H1 (cell line): Measurements from ENCODE around the gene PDP2. TPM values are rescaled to one million over a fixed set of nuclear protein-coding genes. Genes with fewer than 3 reads are reported as not detected.

Experiments
- CBX8 ChIP-seq: fragments of 300-800, 300-1000 bp; sonication (generic); IDR thresholded peaks from 2 replicates; pipeline ENCODE4 v1.7.1; 2016; ENCODE audit warnings: low read depth, low read length, borderline replicate concordance
- CTCF ChIP-seq, 3 experiments: IDR thresholded peaks; 1 replicate in 2 of 3; 2 replicates in 1 of 3; pipeline versions ENCODE4 v1.5.1 to v1.6.1; 2011; ENCODE audit warnings: low read length in 3 of 3, mild to moderate bottlenecking in 3 of 3, inconsistent platforms in 2 of 3, low read depth in 1 of 3, moderate library complexity in 1 of 3; ENCODE audit not compliant: insufficient read depth in 1 of 3; ENCODE audit errors: control extremely low read depth in 1 of 3
- HDAC6 ChIP-seq: IDR thresholded peaks from one replicate; pipeline ENCODE4 v1.7.1; 2012; ENCODE audit warnings: low read depth, mild to moderate bottlenecking, inconsistent platforms, low read length, moderate library complexity
- POU5F1 ChIP-seq: IDR thresholded peaks from 2 replicates; pipeline ENCODE4 v1.6.1; 2011; ENCODE audit warnings: low read depth, mild to moderate bottlenecking, low read length, moderate library complexity
- SUZ12 ChIP-seq: fragments of 200-600 bp; sonication (generic); IDR thresholded peaks from 2 replicates; pipeline ENCODE4 v1.6.1; 2012; ENCODE audit warnings: mild to moderate bottlenecking, inconsistent platforms, low read length, moderate library complexity, mixed read lengths
- TEAD4 ChIP-seq: IDR thresholded peaks from 2 replicates; pipeline ENCODE4 v1.6.1; 2012; ENCODE audit warnings: low read depth, low read length, inconsistent platforms, mixed read lengths
- USF2 ChIP-seq: IDR thresholded peaks from 2 replicates; pipeline ENCODE4 v1.6.1; 2011; ENCODE audit warnings: low read length, improper control_type of control experiment
- ZNF274 ChIP-seq: IDR thresholded peaks from 2 replicates; pipeline ENCODE4 v1.7.0; 2012; ENCODE audit warnings: low read length, borderline replicate concordance; ENCODE audit errors: extremely low read depth
- polyA plus RNA-seq, 7 experiments: library from polyadenylated mRNA; depleted of rRNA in 3 of 7; stranded (reverse) in 5 of 7; unstranded in 2 of 7; fragments of >200 nt in 5 of 7; fragments of 200-250 nt in 2 of 7; gene quantifications; 1 replicate in 5 of 7; 2 replicates in 1 of 7; 4 replicates in 1 of 7; pipeline versions ENCODE4 v1.2.1 to v1.2.3, GENCODE V29; 2011 to 2013; ENCODE audit warnings: missing spikeins in 2 of 7, mixed read lengths in 2 of 7
- total RNA-seq: library from RNA; stranded (reverse); fragmentation: NEBNext Ultra II Directional; extraction: Animal tissue kit (Norgen Biotek cat#: 25700); gene quantifications from 2 replicates; pipeline ENCODE4 v1.2.1, GENCODE V29; 2021

Gene PDP2
- total and polyA plus RNA-seq, 2 of the 8 experiments (the other 6 are each of a cell fraction or from before 2014, with no cell fraction given), result 11.7 to 36.5 TPM

- no peak for TF ChIP-seq POU5F1
- TF ChIP-seq CBX8, result no peak
- no peak for TF ChIP-seq ZNF274
- no peak for TF ChIP-seq USF2
- no peak for TF ChIP-seq TEAD4
- no peak for TF ChIP-seq HDAC6
- peak; percentile 77 for TF ChIP-seq SUZ12
- no peak for TF ChIP-seq CTCF (IDR thresholded peaks at IDR 0.05; ENCODE audit: control extremely low read depth in 1 of 3, insufficient read depth in 1 of 3, low read depth in 1 of 3, low read length in 3 of 3)
- TF ChIP-seq, all 59 proteins: peak for 6
Measured at GRCh38 chr16:66844342-66845079, 35.8 kb upstream of the PDP2 start, which contains the start of gene CA7 (continued).
